ENCODE results near the gene CENPT. TPM values are rescaled to one million over a fixed set of nuclear protein-coding genes. Genes with fewer than 3 reads are reported as not detected.

Gene CENPT
- total and polyA plus RNA-seq, 2 of the 13 experiments (the other 11 are each of a cell fraction or from before 2014, with no cell fraction given): 40.9 to 43.3 TPM

- TF ChIP-seq ZSCAN21 (CRISPR knock-in tag; IDR thresholded peaks at IDR 0.05; ENCODE audit: borderline replicate concordance) (peak; percentile 44; the same call in 1 of the 2 replicates), SIX1 (CRISPR knock-in tag; IDR thresholded peaks at IDR 0.05; ENCODE audit: borderline replicate concordance) (no peak), AKNA (CRISPR knock-in tag; IDR thresholded peaks at IDR 0.05; ENCODE audit: borderline replicate concordance) (no peak), HNRNPH1 (optimal IDR thresholded peaks at IDR 0.05; ENCODE audit: low read depth, low read length) (no peak), ZNF598 (CRISPR knock-in tag; IDR thresholded peaks at IDR 0.05; ENCODE audit: borderline replicate concordance) (peak; percentile 57), ZNF430 (CRISPR knock-in tag; IDR thresholded peaks at IDR 0.05) (peak; percentile 91), ZNF343 (CRISPR knock-in tag; IDR thresholded peaks at IDR 0.05) (peak; percentile 81; the same call in 1 of the 2 replicates), STAT5B (CRISPR knock-in tag; IDR thresholded peaks at IDR 0.05) (no peak; the same call in 1 of the 2 replicates), TAF1 (CRISPR knock-in tag; IDR thresholded peaks at IDR 0.05) (peak; percentile 71), HES4 (CRISPR knock-in tag; IDR thresholded peaks at IDR 0.05; ENCODE audit: borderline replicate concordance) (peak; percentile 90; the same call in 1 of the 2 replicates), ZNF772 (CRISPR knock-in tag; IDR thresholded peaks at IDR 0.05) (peak; percentile 83; the same call in 1 of the 2 replicates)
- TF ChIP-seq, protein P1, sequence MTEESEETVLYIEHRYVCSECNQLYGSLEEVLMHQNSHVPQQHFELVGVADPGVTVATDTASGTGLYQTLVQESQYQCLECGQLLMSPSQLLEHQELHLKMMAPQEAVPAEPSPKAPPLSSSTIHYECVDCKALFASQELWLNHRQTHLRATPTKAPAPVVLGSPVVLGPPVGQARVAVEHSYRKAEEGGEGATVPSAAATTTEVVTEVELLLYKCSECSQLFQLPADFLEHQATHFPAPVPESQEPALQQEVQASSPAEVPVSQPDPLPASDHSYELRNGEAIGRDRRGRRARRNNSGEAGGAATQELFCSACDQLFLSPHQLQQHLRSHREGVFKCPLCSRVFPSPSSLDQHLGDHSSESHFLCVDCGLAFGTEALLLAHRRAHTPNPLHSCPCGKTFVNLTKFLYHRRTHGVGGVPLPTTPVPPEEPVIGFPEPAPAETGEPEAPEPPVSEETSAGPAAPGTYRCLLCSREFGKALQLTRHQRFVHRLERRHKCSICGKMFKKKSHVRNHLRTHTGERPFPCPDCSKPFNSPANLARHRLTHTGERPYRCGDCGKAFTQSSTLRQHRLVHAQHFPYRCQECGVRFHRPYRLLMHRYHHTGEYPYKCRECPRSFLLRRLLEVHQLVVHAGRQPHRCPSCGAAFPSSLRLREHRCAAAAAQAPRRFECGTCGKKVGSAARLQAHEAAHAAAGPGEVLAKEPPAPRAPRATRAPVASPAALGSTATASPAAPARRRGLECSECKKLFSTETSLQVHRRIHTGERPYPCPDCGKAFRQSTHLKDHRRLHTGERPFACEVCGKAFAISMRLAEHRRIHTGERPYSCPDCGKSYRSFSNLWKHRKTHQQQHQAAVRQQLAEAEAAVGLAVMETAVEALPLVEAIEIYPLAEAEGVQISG (CRISPR knock-in tag; IDR thresholded peaks at IDR 0.05): peak; percentile 98
- TF ChIP-seq, protein P2, sequence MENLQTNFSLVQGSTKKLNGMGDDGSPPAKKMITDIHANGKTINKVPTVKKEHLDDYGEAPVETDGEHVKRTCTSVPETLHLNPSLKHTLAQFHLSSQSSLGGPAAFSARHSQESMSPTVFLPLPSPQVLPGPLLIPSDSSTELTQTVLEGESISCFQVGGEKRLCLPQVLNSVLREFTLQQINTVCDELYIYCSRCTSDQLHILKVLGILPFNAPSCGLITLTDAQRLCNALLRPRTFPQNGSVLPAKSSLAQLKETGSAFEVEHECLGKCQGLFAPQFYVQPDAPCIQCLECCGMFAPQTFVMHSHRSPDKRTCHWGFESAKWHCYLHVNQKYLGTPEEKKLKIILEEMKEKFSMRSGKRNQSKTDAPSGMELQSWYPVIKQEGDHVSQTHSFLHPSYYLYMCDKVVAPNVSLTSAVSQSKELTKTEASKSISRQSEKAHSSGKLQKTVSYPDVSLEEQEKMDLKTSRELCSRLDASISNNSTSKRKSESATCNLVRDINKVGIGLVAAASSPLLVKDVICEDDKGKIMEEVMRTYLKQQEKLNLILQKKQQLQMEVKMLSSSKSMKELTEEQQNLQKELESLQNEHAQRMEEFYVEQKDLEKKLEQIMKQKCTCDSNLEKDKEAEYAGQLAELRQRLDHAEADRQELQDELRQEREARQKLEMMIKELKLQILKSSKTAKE (CRISPR knock-in tag; IDR thresholded peaks at IDR 0.05; ENCODE audit: borderline replicate concordance): peak; percentile 90
Observed at GRCh38 chr16:67846320-67847063, 1.0 kb downstream of the CENPT start, which contains the start of gene NUTF2 (continued).
